Ovary (tissue), 3 donors: Measurements from ENCODE around the gene INTS3.

Experiments
- POLR2A ChIP-seq: fragments of 450-650 bp; IDR thresholded peaks from one replicate; pipeline ENCODE4 v1.6.1; 2017; ENCODE audit warnings: antibody characterized with exemption, mild to moderate bottlenecking, moderate library complexity
- TF ChIP-seq, protein P1 (sequence below), 3 donors: fragments of 450-650 bp in 2 of 3; fragments of 200-600 bp in 1 of 3; IDR thresholded peaks; one replicate each; pipeline versions ENCODE4 v1.5.1 to v1.8.0; 2016 to 2022; ENCODE audit warnings: antibody characterized with exemption in 3 of 3, mild to moderate bottlenecking in 1 of 3
- donor health status: DM: no; HTN: no; CAD: no.

DNA sequence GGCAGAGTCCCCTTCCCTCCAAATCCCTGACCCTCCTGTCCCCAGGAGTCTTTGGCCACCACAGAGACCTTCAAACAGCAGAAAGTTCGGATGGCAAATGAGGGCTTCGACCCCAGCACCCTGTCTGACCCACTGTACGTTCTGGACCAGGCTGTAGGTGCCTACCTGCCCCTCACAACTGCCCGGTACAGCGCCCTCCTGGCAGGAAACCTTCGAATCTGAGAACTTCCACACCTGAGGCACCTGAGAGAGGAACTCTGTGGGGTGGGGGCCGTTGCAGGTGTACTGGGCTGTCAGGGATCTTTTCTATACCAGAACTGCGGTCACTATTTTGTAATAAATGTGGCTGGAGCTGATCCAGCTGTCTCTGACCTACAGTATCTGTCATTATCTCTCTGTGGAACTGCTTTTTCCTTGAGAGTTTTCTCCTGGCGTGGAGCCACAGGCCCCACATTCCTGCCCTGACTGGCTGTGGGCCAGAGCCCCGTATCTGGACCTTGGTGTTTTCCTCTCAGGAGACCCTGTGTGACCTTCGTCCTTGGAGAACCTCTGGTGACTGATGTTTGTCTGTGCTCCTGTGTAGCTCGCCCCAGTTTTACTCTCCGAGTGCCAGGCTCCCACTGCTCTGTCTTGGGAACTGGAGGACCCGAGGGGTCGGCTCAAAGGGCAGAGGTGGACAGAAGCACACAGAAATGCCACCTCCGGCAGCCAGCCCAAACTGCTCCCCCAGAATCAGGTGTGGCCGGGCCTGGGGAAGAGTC lies 52.1 kb downstream of the INTS3 start:
- TF ChIP-seq, protein P1, sequence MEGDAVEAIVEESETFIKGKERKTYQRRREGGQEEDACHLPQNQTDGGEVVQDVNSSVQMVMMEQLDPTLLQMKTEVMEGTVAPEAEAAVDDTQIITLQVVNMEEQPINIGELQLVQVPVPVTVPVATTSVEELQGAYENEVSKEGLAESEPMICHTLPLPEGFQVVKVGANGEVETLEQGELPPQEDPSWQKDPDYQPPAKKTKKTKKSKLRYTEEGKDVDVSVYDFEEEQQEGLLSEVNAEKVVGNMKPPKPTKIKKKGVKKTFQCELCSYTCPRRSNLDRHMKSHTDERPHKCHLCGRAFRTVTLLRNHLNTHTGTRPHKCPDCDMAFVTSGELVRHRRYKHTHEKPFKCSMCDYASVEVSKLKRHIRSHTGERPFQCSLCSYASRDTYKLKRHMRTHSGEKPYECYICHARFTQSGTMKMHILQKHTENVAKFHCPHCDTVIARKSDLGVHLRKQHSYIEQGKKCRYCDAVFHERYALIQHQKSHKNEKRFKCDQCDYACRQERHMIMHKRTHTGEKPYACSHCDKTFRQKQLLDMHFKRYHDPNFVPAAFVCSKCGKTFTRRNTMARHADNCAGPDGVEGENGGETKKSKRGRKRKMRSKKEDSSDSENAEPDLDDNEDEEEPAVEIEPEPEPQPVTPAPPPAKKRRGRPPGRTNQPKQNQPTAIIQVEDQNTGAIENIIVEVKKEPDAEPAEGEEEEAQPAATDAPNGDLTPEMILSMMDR (IDR thresholded peaks at IDR 0.05) = no peak
- TF ChIP-seq POLR2A = no peak
